HG03135 (cell line): ENCODE data around the gene PANK1.

ENCODE experiments used
- ATAC-seq: cut with Tn5 transposase; IDR thresholded peaks from one replicate; pipeline ENCODE4 v1.9.1; 2021; ENCODE audit warnings: mild to moderate bottlenecking, moderate library complexity; ENCODE audit not compliant: unreplicated experiment

The PANK1 gene

DNA sequence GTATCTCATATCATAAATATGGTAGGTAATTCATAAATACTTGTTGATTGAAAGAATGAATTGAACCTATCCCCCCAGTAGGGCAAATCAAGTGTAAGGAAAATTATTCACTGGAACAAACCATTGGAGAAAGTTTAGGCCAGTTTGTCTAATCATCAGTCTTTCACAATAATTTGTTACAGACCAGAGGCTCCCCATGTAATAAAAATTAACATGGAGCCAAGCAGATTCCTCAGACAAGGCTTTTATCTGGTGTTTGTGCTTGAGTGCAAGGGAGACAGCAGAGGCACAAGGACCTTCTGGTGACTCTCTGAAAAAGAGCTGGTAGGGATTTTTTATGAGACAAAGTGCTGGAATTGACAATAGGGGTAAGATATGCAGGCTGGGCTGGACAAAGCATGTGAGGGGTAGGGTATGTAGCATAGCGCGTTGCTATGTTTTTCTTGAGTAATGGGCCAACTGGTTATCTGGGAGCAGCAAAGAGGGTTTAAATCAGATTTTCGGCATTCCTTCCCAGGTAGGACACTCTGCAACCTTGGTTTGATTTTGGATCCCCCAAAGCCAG lies 7.8 kb upstream of the PANK1 start:
- no peak for ATAC-seq

DNA sequence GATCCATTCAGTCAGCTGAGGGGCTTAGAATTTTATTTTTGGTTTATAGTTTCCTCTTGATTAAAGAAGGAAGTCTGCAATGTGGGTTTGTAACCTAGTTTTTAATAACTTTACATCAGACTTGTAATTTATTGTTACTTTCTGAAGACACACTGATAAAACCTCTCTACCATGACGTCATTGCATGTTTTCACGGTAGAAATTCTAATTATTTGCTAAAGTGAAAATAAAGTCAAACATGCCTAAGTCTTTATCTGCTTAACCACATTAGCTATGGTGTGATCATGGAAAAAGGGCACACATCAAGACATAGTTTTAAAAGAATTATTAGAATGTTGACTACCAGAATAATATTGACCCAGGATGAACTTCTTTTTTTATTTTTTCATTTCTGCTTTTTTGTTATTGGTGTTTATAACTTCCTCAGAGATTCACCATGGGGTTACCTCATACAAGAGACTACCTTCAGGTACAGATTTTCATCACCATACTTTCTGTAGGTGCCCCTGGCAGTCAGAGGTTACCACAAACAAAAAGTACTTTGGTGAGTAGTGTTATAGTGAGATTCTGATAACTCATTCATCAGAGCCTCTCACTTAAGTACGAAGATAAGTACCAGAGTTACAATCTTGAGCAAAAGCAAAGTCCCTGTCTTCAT lies 7.0 kb upstream of the PANK1 start:
- peak; percentile 58 for ATAC-seq

DNA sequence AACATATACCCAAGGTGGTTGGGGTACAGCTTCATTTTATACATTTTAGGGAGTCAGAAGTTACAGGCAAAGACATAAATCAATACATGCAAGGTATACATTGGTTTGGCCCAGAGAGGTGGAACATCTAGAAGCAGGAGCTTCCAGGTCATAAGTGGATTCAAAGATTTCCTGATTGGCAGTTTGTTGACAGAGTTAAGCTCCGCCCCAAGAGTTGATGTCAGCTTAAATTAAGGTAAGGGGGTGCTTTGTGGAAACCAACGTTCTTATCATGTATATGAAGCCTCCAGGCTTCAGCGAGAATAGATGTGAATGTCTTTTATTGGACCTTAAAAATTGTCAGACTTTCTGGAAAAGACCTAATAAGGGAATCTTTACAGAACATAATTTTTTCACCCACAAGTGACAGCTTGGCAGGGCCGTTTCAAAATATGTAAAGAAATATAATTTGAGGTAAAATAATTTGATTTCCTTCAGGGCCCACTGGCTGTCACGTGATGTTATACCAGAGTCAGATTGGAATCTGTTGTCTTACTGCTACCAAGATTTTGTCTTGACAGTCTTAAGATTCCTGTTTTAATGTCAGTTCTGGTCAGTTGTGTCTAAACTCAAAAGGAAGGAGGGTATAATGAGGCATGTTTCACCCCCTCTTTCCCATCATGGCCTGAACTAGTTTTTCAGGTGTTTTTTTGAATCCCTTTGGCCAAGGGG lies 6.3 kb upstream of the PANK1 start:
- ATAC-seq = no peak

DNA sequence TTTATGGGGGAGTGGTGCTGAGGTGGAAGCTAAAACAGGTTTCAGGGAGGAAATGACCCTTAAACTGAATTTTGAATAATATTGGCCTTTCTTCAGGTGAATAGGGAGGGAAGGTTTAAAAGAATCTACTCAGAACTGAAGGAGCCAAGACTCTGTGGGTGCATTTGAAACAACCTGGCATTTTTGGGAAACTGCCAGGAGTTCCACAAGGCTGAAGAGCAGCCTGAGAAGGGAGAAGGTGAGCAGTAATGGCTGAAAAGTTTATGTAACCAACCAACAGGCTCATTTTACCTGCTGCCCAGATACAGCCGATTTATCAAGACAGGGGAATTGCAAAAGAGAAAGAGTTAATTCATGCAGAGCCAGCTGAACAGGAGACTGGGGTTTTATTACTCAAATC lies 4.0 kb upstream of the PANK1 start:
- no peak for ATAC-seq

DNA sequence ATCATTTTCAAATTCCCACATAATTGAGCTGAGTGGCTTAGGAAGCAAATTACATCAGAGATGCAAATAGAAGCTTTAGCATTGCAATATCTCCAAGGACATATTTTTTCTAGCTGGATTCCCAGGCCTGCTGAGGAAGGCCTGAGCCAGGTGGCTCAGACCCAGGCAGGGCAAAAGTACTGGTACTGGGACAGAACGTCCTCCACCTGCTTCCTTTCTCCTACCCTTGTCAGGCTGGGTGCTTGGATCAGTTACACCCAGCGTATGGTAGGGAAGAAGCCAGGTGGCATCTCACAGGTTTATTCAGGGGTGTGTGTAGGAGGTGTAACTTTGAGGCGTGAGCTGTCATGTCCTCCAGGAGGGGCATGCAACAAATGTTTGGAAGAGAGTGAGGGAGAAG lies 3.0 kb upstream of the PANK1 start:
- ATAC-seq = no peak

DNA sequence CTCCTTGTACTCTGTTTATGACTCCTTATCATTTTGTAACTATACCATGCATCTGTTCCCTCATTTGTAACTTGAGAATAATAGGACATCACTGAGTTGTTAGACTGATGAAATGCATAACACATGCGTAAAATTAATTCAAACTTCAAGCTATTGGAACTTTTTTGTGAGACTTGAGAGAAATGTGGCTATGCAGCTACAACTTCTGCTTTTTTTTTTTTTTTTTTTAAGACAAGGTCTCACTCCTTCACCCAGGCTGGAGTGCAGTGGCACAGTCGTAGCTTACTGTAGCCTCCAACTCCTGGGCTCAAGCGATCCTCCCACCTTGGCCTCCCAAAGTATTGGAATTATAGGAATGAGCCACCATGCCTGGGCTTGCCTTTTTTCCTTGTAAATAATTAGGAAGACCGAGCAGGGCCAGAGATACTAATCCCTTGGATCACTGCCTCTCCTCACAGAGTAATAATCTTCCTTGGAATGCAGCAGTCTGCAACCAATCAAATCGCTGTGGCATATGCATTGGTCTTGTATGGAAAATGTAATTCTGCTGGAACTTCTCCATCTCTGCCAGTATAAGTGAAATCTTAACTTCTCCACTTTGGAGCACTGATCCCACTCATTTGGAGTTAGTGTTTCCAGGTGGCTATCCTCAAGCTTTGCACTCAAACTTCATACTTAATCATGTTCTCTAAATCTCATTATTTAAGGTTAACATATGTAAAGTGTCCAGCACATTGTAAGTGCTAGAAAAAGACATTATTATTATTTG lies 2.0 kb upstream of the PANK1 start:
- no peak for ATAC-seq

DNA sequence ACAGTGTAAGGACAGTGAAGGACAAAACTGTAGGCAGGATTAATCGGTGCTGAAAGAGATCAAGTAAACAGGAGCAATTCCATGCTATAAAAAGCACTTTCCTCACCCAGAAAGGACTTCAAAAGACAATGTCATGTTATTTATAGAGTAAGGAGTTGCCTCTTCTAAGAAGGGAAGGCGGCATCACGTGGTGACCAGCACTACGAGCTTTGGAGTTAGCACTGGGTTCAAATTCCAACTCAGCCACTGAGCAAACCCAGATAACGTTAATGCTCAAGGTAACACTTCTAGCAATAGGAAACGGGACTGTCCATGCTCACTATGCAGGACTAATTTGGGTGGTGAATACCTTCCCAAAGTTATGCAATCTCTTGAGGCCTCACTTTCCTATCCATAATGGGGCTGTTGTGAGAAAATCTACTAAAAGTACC lies 715 bp upstream of the PANK1 start:
- ATAC-seq = no peak

DNA sequence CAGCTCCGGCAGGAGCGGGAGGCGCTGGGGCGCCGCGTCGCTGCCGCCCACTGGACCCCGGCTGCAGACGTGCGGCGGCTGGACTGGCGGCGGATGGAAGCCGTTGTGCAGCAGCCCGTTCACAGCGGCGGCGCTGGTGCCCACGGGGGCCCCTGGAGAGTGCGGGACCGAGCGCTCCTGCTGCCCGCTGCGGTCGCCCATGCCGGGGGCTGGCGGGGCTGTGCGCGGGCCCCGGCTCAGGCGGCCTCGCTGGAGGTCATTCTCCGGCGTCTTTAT lies 413 bp downstream of the PANK1 start:
- ATAC-seq = peak; percentile 44

DNA sequence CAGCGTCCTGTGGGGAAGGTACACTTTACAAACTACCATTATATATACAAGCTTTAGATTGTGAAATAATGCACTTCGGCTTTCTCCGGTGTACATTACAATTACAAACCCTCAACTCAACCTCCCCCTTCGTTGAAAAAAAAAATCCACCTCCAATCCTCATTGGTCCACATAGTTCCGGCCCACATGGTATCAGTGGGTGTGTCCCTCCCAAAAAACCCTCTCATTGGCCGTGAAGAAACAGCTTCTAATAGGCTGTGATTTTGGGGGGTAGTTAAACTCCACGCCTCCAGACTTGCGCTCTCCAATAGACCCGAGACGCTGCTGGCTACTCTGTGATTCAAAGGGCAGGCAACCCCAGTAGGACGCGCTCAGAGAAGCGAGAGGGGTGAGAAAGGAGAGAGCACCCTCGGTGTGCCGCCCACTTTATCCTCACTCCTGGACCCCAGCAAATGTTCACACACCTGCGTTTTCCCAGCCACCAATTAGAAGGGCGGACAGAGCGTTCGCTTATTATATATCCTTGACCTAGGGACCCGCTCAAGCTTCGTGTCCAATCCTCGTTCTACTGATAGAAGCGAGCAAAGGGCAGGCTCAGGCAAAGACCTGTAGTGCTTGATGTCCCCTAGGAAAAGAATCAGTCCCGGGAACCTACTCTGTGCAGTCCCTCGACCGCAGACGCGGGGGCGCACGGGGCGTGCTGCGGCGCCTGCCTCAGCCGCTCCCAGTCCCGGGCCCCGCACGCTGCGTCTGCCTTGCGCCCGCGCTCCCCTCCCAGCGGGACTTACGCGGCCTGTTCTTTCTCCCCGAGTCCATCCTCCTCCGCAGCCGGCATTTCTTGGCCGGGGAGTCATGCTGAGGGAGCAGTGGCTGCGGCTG lies 991 bp downstream of the PANK1 start:
- ATAC-seq = peak; percentile 90

DNA sequence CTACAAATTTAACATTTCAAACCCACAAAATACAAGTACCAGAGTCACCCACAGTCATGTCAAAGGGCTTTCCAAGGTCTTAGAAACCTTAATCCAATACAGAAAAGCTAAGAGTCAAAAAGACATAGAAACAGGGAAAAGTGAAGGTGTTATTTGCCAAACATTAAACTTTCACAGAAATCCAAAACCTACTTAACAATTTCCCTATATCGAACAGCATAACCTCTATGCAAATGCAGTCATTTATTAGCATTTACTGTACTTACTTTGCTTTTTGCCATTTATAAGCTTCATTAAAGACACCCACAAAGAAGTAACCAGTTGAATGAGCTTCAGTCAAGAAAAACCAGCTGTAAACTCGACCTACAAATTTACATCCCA lies 1.6 kb downstream of the PANK1 start:
- ATAC-seq = no peak

DNA sequence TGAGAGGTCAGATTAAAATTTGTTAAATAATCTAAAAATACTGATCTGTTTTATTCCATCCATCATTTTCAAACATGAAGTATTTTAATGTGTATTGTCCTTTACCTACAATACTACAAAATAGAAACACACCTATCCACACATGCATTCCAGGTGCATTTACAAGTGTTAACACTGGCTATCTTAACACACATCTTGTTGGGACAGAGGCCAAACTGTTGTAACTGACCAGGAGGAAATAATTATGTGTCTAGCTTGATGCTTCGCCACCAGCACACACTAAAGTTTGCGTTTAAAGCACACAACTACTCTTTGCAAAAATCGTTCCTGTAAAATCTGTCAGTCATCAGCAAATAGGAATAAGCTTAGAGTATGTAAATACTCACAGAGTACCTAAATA lies 2.8 kb downstream of the PANK1 start:
- no peak for ATAC-seq

DNA sequence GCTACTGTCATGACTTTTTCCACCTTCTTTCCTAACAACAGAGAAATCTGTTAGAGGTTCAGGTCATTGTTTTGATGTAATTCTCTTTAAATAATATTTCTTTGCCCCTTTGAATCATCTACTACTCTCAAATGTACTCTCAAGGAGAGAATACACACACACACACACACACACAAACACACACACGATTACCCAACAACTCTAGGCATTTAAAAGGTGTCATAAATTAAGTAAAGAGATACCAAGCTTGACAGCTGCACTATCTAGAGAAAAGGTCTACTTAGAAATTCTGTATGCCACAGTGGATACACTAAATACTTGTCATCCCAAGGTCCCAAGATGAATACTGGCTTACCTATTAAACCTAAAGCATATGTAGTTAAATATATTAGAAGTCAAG lies 4.8 kb downstream of the PANK1 start:
- no peak for ATAC-seq

DNA sequence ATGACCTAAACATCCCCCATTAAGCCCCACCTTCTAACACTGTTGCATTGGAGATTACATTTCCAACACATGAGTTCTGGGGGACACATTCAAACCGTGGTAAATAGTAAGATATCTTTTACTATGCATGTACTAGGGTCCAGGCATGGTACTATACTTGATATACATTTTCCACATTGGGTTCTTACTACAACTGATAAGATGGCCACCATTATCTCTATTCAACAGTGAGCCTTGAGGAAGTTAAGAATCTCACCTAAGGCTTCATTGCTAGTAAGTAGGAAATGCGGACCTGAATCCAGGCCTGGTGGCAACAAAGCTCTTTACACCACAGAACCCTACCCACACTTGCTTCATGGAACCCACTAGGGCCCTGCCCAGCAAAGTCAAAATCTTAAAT lies 5.7 kb downstream of the PANK1 start:
- no peak for ATAC-seq

DNA sequence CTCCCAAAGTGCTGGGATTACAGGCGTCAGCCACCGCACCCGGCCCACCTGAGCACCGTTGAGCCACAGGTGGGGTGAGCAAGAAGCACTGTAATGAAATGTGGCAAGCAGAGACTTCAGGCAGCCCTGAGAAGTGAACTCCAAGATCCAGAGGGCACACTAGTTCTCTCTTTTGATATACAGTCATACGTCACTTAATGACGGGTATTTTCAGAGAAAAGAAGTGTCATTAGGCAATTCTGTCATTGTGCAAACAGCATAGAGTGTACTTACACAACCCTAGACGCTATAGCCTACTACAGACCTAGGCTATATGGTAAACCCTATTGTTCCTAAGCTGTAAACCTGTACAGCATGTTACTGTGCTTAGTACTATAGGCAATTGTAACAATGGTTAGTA lies 7.9 kb downstream of the PANK1 start:
- ATAC-seq = no peak

DNA sequence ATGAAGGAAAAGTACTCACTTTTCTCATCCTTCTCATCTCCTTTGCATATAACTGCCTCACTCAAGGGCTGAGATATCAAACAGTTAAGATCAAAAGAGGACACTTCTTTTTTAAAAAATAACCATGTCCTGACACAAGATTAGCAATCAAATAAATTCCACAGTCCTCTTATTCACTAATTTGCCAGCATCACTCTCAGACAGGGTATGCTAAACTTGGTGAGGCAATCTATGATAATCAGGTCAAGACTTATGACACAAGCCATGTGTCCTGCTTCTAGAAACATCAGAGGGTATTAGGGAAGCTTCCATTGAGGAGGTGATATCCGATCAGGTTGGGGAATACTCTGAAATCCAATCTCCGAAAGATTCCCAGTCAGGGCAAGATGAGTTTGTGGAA lies 10.4 kb downstream of the PANK1 start:
- ATAC-seq = no peak

DNA sequence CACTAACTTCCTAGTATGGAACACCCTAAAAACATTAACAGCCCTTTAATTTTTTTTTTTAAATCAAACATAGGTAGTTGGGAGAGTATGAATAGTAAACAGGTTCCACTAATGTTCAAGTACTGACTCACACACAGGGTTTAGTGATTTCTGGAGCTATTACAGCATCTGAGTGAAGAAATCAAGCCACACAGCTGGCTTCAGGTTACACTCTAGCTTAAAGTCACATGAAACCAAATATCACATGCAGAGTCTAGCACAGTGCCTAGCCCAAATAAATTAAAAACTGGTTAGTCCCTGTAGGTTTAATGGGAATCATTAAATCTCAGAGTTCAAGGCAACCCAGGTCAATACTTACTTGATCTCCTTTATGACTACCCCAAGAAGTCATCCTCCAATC lies 11.6 kb downstream of the PANK1 start:
- ATAC-seq = no peak

DNA sequence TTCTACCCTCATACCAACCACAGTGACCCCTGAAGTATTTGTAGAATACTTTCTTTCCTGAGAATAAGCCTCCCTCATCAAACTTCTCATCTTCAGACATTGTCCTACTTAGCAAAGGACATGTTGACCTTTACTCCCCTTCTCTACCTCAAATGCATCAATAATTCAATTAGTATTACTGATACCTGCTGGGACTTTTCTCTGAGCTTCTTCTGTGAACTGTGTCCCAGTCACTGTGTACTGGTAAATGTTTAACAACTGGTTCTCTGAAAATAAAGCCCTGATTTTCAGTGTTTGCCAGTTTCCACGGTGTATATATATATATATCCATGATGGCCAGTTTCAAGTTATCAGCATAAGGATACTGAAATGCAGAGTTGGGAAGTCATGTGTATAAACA lies 12.2 kb downstream of the PANK1 start:
- no peak for ATAC-seq

DNA sequence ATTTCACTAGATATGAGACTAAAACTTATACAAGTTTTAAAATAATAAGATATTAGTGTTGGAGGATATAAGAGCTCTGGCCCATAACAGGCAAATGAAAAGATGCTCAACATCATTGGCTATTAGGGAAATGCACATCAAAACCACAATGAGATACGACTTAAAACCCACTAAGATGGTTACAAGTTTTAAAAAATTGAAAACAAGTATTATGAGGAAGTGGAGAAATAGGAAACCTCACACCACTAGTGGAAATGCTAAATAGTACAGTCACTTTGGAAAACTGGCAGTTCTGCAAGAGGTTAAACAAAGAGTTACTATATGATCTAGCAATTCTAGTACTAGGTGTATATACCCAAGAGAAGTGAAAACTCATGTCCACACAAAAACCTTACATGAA lies 17.2 kb downstream of the PANK1 start:
- ATAC-seq = no peak

DNA sequence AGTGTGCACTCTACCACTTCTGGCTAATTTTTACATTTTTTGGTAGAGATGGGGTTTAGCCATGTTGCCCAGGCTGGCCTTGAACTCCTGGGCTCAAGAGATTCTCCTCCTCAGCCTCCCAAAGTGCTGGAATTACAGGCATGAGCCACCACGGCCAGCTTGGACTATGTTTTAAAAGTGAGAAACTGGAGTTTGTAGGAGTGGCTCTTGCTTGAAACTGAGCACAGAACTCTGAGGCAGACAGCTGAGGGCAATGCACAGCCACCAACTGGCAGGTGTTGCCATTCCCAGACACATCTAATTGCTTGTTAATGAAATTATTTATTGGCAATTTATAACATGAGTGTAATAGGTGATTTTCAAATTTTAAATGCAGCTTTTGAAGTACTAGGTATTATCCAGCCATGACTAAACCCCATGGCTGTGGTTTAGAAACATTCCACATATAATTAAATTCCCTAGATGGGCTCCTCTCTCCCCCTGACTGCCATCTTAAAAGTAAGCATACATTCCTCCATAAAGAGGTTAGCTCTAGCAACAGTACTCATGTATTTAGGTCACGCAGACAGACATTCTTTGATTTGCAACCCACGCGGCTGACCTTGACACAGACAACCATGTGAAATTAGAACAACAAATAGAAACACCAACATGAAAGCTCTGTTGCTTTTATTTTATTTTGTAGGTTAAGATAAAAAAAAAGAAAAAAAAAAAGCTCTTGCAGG lies 19.8 kb downstream of the PANK1 start:
- no peak for ATAC-seq

DNA sequence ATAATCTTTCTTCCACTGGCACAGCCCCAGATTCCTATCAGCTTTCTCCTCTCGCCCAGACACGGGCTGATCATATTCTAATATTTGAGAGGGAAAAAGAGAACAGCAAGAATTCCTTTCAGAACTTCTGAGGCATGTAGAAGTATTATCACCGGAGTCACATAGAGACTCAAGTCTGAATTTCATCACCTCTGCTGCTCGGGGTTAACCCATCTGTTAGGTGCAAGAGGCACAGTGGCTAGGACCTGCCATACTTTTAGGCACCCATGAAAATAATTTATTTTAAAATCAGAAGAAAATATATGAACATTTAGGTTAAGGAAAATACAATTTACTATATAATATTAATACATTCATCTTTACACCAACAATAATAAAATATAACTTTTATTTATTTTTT lies 21.0 kb downstream of the PANK1 start:
- ATAC-seq = no peak
